Stimulated activated CD4-positive, alpha-beta T cell treated with anti-CD3 and anti-CD28 coated beads, Interleukin-2, amount 100 ng/mL, for 48 hours (primary cell): Measurements from ENCODE around the gene HCAR3.
"Not testable (repeated sequence)": the region's sequence is repeated elsewhere in the genome, so short reads cannot be mapped to it uniquely, and the experiment has no call there.

Experiments
- DNase-seq, 2 donors: peaks; one replicate each; pipeline ENCODE4 v3.0.0-alpha.2; 2020

The HCAR3 gene

GRCh38 chr12:122721057-122721545 lies 4.5 kb upstream of the HCAR3 start:
- no peak for DNase-seq

GRCh38 chr12:122715211-122715610 lies 1.4 kb downstream of the HCAR3 start:
- DNase-seq, result not testable (repeated sequence)

DNA sequence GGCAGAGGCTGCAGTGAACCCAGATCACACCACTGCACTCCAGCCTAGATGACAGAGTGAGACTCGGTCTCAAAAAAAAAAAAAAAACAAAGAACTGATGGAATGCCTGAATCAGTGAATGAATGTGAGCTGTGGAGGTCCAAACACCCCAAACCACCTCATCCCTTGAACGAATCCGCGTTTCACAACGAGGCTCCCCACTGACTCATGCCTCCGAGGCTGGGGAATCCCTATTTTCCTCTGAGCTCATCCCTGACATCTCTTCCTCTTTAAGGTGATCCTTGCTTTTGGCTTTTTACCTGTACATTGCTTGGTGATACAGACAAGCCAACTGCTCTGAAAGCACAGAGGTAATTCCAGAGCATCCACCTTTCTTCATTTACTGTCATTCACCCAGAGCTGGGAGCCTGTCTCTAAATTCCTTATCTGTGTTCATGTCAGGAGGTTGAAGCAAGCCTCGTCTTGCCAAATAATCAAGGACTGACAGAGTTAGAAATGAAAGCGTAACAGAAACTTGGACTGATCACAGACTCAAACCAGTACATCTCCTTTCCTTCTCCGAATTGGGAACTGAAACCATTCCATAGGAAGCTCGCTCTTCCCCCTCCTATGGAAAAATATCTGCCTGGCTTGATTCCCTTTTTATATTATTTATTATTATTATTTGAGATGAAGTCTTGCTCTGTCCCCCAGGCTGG lies 3.0 kb downstream of the HCAR3 start:
- not testable (repeated sequence) for DNase-seq

- not testable (repeated sequence) for DNase-seq
Observed at GRCh38 chr12:122711266-122711665, 5.3 kb downstream of the HCAR3 start.

GRCh38 chr12:122710341-122710740 lies 6.3 kb downstream of the HCAR3 start:
- DNase-seq, result not testable (repeated sequence)

DNA sequence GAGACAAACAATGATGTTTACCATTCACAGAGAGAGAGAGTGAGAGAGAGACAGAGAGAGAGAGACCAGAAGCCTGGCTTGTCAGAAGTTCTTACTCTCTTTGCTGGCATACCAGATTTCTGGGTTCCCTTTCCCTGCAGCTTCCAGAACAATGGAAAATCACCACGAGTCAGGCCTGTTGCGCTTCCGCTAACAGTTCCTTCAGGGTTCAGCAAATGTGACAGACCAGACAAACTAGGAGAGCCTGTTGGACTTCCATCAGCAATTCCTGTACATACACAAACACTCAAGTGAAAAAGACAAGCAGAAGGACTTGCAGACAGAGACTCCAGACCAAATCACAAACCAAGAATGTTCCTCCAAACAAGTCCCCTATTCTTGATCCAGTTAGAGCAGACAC lies 7.3 kb downstream of the HCAR3 start:
- not testable (repeated sequence) for DNase-seq

DNA sequence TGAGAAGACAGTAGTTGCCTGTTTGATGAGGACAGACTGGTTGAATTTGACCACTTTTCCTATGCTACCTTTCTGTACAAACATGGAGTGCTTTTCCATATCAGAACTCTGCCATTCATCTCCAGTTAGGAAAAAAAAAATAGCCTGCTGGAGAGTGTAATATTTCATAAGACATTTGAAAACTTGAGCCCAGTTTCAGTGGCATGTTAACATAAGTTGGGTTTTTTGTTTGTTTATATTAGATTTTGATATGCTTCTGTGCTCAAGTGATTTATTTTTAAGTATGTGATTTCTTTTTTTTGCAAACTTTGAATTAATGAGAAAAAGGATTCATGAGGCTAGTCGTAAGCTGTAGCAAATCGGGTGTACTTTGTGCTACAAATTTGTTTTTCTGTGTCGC lies 12.8 kb downstream of the HCAR3 start:
- DNase-seq, result not testable (repeated sequence)

DNA sequence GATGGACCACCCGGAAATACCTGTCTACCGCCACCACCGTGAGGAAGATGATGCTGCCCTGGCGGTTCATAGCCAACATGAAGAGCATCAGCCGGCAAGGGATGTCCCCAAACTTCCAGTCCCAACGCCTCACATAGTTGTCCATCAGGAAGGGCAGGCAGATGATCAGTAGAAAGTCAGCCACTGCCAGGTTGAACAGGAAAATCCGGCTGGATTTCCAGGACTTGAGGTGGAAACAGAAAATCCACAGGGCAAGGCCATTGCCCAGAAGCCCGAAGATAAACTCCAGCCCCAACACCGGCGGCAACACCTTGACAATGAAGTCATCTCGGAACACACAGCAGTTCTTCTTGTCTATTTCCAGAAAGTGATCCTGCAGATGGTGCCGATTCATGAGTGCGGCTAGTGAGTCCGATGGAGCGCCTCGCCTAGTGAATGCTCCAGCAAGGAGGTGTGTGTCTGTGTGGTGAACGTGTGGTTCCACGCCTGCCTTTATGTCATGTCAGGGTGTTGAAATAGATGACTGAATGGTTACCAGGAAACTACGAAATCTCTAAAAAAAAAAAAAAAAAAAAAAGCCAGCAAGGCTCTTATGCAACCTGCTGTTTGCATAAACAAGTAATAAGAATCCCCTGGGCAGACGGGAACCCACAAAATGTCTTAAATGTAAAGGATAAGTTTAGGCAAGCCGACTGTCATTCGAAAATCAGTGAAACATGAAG lies 13.6 kb downstream of the HCAR3 start, which contains the start of gene HCAR2:
HCAR2 (minus strand) TSS at position 468 of the 722 bp plus-strand sequence; CDS start at position 394, 74 bp downstream.
- DNase-seq, result not testable (repeated sequence)

GRCh38 chr12:122701481-122701880 lies 15.1 kb downstream of the HCAR3 start:
- DNase-seq, result not testable (repeated sequence)

DNA sequence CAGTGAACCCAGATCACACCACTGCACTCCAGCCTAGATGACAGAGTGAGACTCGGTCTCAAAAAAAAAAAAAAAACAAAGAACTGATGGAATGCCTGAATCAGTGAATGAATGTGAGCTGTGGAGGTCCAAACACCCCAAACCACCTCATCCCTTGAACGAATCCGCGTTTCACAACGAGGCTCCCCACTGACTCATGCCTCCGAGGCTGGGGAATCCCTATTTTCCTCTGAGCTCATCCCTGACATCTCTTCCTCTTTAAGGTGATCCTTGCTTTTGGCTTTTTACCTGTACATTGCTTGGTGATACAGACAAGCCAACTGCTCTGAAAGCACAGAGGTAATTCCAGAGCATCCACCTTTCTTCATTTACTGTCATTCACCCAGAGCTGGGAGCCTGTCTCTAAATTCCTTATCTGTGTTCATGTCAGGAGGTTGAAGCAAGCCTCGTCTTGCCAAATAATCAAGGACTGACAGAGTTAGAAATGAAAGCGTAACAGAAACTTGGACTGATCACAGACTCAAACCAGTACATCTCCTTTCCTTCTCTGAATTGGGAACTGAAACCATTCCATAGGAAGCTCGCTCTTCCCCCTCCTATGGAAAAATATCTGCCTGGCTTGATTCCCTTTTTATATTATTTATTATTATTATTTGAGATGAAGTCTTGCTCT lies 16.4 kb downstream of the HCAR3 start:
- DNase-seq, result not testable (repeated sequence)

DNA sequence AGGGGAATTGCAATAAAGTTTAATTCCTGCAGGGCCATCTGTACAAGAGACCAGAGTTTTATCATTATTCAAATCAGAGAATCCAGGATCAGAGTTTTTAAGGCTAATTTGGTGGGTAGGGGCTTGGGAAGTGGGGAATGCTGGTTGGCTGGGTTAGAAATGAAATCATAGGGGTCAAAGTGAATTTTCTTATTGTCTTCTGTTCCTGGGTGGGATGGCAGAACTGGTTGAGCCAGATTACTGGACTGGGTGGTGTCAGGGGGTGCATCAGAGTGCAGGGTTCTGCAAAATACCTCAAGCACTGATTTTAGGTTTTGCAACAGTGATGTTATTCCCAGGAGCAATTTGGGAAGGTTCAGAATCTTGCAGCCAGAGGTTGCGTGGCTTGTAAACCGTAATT lies 19.7 kb downstream of the HCAR3 start:
- not testable (repeated sequence) for DNase-seq

DNA sequence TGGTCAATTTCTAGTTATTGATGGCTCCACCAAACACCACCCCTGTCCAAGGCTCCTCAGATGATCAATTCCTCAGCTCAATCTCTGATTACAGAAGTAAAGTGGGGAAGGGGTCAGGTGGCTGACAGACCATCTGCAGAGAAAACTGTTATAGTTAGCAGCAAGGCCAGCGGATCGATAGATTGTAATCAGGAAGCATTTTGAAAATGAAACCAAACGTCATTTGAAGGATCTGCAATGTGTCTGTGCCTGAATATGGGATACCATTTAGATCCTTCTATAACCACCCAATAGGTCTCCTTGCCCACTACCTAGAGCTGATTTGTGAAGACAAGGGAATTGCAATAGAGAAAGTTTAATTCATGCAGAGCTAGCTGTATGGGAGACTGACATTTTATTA lies 25.0 kb downstream of the HCAR3 start:
- DNase-seq, result no peak

DNA sequence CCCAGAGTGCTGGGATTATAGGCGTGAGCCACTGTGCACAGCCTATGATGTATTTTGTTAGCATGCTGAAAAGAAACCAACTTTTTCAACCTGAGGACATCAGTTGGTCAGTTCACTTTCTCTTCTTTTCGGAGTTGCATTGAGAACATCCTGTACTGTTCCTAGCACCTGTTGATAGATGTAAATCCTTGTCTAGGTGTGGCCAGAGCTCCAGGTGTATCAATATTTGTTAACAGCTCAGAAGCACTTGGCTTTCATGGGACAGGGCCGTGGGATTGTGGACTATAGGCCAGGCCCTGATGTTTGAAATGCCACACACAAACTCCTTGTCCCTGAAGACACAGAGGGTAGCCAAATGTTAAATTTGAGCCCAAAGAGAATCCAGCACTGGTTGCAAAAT lies 28.3 kb downstream of the HCAR3 start:
- no peak for DNase-seq

DNA sequence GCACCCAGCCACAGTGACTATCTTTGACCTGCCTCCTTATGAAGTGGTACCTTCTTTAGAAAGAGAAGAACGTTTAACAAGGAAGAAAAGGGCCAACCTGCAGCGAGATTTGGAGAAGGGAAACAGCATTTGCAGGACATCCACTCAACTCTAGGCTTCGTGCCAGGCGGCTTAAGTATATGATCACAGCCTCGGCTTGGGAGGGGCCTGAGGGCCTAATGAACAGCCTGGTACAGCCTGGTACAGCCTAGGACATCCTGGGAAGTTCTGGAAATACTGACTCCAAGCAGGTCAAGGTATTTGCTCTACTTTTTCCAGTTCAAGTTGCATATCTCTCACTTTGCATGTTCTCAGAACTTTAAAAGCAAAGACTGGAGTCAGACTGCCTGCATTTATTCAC lies 29.5 kb downstream of the HCAR3 start:
- DNase-seq, result no peak

GRCh38 chr12:122686538-122686937 lies 30.1 kb downstream of the HCAR3 start:
- no peak for DNase-seq

- DNase-seq, result no peak
Observed at GRCh38 chr12:122684297-122684813, 32.3 kb downstream of the HCAR3 start.

GRCh38 chr12:122681814-122682213 lies 34.8 kb downstream of the HCAR3 start:
- no peak for DNase-seq

DNA sequence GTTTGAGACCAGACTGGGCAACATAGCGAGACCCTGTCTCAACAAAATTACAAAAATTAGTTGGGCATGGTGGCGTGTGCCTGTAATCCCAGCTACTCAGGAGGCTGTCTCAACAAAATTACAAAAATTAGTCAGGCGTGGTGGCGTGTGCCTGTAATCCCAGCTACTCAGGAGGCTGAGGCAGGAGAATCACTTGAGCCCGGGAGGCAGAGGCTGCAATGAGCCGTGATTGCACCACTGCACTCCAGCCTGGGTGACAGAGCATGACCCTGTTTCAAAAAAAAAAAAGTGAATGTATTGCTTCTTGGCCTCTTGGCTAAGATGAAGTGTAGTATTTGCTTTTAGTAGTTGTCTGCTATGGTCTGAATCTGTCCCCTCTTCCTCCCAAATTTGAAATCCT lies 35.6 kb downstream of the HCAR3 start:
- DNase-seq, result not testable (repeated sequence)

DNA sequence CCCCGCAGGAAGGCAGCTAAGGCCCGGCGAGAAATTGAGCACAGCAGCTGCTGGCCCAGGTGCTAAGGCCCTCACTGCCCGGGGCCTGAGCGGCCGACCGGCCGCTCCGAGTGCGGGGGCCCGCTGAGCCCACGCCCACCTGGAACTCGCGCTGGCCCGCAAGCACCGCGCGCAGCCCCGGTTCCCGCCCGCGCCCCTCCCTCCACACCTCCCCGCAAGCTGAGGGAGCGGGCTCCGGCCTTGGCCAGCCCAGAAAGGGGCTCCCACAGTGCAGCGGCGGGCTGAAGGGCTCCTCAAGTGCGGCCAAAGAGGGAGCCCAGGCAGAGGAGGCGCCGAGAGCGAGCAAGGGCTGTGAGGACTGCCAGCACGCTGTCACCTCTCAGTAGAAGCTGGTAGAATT lies 39.8 kb downstream of the HCAR3 start:
- DNase-seq, result not testable (repeated sequence)

DNA sequence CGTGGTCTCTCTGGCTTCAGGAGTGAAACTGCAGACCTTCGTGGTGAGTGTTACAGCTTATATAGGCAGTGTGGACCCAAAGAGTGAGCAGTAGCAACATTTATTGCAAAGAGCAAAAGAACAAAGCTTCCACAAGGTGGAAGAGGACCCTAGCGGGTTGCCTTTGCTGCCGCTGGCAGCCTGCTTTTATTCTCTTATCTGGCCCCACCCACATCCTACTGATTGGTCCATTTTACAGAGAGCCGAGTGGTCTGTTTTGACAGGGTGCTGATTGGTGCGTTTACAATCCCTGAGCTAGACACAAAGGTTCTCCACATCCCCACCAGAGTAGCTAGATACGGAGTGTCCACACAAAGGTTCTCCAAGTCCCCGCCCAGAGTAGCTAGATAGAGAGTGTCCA lies 40.6 kb downstream of the HCAR3 start:
- not testable (repeated sequence) for DNase-seq

- DNase-seq, result no peak
Observed at GRCh38 chr12:122672515-122672914, 44.1 kb downstream of the HCAR3 start.

- DNase-seq, result no peak
Observed at GRCh38 chr12:122669397-122670070, 47.1 kb downstream of the HCAR3 start.

DNA sequence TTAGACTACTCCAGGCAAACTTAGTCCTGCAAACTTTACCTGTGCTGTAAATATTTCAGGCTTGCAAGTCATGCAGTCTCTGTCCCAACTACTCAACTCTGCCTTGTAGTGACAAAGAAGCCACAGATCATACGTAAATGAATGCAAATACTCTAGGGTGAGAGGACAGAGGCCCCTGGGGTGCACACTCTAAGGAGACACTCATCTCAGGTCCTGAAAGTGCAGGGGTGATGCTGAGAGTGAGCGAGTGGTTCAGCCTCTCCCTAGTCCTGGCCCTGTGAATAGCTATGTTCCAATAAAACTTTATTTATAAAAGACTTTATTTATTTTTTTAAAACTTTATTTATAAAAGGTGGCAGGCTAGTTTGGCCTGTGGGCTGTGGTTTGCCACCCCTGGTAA lies 48.3 kb downstream of the HCAR3 start:
- DNase-seq, result no peak
